NCI-H2227 (cell line): ENCODE measurements around the gene ACSF3.
"Not testable (repeated sequence)": the region's sequence is repeated elsewhere in the genome, so short reads cannot be mapped to it uniquely, and the experiment has no call there.

Experiments used
- DNase-seq: peaks from one replicate; lab custom pipeline; 2025; ENCODE audit not compliant: unreplicated experiment; lab: John Stamatoyannopoulos, UW

ACSF3 gene

DNA sequence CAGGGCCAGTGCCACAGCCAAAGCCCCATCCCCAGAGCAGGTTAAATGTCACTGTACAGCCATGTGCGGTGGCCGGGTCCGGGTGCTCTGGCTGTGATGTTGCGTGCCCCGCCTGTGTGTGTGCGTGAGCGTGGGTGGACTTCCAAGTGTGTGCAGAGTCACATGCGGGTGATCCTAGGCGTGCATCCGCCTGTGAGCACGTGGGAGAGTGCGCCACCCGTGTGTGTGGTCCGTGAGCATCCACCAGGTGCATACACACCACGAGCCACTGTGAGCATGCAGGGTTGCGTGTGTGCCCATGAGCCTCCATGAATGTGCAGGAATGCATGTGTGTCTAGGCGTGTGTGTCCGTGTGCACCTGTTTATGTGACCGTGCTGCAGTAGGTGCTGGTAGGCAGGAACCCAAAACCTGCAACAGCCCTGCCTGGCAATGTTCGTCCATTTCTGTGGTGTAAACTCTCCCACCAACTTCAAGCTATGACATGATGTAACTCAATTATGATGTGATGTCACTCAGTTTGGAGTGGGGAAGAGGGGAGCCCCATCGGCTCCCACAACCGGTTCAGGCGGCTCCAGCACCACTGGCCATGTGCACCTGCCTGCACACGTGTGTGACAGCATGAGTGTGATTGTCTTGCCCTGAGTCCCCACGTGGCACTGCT, 37.6 kb upstream of the ACSF3 start:
- no peak for DNase-seq

DNA sequence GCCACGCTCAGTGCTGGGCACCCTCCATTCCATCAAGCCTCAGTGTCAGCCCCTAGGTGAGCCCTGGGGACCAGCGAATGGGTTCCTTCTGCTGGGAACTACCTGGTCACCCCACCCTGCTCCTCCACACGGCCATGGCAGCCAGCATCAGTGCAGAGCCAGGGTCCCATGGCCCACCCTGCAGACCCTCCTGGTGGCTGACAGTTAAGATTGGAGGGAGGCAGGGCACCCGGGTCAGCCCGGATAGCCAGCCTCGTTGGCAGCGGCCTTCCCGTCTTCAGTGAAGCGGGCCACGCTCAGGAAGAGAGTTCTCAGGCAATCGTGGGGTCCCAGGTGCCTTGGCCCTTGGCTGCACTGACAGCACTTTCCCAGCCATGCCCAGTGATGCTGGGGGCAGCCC, 37.1 kb upstream of the ACSF3 start:
- DNase-seq: no peak

DNA sequence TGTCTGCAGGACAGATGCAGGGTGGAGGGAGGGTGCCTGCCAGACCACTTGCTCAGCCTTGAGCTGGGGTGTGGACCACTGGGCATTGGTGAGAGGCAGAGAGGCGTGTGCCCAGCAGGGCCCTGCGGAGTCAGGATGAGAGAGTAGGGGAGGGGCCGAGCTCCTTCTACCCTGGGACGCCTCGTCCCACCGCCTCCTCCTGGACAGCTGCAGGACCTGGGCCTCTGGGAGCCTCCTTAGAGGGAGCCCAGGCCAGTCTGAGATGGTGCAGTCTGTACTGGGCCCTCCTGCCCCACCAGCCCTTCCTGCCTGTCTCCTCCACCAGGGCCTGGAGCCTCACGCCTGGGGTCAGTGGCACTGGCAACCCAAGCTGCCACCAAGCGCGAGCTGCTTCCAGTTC, 35.9 kb upstream of the ACSF3 start:
- no peak for DNase-seq

DNA sequence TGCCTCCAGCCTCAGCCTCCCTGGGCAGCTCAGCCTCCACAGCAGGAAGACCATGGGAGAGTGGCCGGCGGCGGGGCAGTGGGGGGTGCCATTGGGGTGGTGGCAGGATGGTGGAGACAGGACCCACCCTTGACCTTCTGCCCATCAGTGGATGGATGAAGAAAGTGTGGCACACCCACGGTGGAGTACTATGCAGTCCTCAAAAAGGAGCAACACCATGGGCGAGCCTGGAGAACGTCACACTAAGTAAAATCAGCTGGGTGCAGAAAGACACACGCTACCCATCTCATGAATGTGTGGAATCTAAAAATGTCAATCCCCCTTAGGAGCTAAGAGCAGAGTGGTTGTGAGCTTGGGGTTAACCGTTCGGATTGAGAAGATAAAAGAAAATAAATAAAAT, 34.8 kb upstream of the ACSF3 start:
- no peak for DNase-seq

DNA sequence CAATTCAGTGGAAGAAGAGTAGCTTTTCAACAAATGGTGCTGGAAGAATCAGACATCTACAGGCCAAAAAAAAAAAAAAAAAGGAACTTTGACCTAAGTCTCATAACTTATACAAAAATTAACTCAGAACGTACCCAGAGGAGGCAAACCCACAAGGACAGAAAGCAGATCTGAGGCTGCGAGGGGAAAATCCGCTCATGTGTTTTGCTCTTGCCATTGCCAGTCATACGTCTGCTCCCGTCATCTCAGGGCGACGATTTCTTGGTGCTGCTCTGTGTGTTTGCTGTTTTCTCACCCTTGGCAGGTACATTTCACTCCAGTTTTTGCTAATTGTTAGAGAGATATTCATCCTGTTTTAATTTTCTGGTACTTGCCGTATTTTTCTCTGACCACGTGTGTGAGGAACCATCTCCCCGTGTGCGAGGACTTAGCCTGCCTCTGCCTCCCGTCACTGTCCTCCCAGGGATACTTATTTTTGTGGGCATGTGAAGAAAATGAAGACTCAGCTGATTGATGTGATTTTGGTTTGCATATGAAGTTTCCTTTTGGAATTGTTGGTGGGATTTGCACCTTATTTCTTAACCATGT, 33.4 kb upstream of the ACSF3 start:
- DNase-seq: no peak

DNA sequence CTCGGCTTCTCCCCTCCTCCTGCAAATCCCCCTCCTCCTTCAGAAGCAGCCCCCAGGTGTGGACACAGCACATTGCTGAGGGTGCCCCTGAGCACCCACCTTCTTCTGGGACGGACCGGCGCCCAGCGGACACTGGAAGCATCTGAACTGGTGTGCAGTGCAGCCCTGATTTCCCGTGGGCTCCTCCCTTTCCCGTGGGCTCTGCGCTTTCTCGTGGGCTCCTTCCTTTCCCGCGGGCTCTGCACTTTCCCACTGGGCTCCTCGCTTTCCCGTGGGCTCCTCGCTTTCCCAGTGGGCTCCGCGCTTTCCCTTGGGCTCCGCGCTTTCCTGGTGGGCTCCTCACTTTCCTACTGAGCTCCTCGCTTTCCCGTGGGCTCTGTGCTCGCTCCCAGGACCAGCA, 32.6 kb upstream of the ACSF3 start:
- DNase-seq: no peak

DNA sequence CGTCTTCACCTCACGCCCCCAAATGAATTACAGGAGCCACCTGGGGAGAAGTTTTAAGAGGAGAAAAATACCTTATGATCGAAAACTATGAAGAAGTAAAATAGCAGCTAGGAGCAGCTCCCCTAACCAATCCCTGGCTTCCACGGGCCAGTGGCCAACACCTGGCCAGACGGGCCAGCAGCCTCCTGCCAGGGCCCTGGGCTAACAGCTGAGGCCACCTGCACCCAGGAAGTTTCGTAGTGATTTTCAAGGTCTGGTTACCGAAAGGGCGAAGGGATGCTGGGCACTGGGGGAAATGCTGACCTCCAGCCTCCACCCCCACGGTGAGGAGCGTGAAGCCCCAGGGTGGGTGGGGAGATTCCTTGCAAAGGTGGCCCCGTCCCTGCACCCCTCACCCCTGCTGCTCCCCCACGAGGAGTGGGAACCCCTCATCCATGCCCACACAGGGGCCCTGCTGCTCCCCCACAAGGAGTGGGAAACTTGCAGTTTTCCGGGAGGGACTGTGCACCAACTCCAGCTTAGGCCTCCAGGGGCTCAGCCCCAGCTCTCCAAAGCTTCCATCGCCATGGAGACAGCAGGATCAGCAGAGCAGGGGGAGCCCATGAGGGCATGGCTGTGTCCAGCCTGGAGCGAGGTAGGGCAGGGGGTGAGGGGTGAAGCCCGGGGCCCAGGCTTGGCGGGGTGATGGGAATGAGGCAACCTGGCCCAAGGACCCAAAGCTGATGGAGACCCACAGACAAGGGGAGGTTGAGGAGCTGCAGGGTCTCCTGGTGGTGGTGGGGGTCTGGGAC, 31.9 kb upstream of the ACSF3 start:
- no peak for DNase-seq

DNA sequence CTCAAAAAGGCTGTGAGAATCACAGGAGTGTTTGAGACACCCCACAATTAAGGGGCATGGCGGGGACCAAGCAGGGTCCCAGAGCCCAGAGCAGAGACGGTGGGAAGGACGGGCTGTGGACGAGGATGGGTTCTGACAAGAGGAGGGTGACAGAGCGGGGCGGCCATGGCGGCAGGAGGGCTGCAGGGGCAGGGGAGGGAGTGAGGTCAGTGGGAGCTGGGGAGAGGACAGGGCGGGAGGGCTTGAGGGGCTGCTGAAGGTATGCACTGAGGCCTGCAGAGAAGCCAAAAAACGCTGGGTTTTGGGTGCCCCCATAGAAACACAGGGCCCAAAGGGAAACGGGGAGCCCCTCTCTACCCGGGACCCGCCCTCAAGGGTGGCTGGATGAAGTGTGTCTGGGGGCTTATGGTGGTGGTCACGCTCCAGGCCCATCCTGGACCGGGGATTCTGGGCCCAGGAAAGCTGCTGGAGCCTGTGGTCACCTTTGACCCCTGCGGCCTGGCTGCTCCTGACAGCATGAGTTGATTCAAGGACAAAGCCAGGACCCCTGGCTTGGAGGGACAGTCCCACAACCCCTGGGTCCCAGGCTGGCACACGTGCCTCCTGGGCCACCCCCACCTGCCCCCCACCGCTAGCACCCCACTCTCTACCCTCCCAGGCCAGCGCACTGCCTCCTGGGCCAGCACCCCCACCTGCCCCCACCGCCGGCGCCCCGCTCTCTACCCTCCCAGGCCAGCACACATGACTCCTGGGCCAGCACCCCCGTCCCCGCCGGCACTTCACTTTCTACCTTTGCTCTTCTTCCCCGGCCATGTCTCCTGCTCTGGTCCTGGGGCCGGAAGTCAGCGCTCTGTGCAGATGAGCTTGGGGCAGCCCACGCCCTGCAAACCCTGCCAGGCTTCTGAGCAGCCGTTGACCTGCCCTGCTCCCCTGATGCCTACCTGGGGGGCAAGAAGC, 31.0 kb upstream of the ACSF3 start:
- no peak for DNase-seq

DNA sequence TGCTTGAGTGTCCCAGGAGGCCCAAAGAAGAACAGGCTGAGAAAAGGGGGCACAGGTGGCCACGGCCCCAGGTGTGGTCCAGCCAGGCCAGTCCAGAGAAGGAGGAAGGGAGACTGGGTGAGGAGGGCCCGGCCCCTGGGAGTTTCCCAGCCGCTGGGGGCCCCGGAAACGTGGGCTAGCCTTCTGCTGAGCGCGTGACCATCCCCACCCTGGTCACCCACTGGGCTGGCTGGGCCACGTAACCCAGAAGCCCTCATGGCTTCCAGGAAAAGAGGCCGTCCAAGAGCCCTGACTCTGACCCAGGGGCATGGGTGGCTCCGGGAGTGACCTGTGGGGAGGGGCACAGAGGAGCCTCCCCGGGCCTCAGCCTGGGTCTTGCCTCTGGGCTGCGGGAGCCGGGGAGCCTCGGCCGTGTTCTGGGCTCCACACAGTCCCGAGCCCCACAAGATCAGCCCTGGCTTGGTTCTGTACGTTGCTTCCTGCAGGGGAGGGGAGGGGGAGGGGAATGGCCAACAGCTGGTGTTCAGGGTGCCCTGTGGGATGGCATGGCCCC, 29.8 kb upstream of the ACSF3 start:
- DNase-seq: no peak

DNA sequence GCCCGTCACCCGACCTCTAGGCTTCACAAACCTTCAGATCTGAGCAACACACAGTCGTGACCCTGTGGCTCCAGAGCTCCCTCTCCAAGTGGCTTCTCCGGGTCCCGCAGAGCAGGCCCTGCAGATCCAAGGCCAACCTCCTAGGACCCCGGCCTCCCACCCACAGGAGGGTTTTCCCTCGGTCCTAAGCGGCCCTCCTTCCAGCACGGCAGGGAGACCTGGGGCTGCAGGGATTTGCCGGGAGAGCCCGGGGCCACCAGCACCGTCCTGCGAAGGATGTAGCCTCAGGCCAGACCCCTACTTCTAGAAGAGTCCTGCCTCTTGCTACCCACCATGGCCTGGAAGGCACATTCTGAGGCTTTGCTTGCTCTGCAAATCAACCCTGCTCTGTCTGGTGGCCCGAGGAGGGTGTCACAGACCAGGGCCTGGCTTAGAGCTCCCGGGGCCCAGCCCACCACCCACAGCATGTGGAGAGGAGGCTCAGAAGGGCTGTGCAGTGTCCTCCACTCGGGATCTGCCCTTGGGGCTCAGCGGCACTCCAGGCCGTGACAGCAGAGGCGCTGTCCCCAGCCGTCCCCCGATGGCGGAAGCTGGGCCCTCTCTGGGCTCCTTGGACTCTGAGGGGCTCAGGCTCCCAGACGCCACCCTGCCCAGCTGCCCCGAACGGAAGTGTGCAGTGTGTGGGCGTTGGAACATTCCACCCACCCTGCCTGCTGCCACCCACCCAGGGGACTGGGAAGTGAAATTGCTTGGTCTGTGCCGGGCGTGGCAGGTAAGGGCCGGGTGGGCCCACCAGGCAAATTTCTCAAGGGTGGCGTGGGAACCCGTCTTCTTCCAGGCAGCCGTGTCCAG, 28.8 kb upstream of the ACSF3 start:
- no peak for DNase-seq

DNA sequence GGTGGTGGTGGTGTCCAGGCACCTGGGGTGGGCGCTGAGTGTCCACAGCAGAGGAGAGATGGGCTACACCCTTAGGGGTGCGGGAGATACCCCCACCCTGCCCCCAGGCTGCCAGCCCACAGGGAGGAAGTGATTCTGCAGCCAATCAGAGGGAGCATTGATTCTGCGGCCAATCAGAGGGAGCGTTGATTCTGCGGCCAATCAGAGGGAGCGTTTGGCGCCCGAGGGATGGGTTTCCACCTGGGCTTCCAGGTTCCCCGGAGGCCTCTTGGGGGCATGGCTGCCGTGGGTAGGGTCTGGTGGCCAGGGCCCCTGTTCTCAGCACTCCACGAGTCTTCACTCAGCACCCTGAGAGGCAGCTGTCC, 28.2 kb upstream of the ACSF3 start:
- no peak for DNase-seq

DNA sequence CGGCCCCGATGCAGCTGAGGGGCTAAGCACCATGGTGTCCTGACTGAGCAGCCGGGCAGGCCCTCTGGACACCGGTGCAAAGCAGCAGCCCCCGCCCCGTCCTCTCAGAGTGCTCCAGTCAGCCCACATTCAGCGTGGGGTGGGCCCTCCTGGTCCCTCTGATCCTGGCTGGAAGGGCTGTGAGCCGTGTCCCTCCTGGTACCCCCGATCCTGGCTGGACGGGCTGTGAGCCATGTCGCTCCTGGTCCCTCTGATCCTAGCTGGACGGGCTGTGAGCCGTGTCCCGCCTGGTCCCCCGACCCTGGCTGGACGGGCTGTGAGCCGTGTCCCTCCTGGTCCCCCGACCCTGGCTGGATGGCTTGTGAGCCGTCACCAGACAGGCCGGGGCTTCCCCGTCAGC, 26.9 kb upstream of the ACSF3 start:
- DNase-seq: no peak

DNA sequence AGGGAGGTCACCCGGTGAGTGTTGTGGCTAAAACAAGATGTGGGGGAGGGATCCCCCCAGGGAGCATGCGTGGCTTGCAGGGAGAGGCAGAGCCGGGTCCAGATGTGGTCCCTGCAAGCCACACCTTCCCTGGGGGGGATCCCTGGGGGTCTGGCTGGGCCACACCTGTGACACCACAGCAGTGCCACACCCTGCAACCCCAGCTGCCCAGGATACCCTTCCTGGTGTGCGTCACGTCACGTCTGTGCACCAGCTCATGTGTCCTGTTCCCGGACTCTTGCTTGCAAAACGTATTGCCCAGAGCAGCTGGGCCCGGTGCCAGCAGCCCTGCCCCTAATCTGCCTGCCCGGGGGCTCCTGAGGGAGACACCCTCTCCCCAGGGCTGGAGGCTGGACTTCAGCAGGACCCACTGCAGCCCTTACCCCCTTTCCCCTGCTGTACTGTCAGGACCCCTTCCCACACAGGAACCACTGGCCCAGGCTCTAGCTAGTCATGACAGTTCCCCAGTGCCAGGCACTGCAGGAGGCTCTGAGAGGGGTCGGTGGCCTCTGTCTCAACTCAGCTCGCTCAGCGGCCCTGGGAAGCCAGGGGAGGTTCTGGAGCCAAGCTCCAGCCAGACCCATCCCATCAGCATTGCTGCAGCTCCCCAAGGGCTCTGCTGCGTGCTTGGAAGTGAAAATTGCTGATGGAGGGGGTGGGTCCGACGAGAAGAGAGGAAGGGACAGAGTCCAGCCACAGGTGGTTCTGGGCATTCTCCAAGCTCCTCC, 25.8 kb upstream of the ACSF3 start:
- no peak for DNase-seq

DNA sequence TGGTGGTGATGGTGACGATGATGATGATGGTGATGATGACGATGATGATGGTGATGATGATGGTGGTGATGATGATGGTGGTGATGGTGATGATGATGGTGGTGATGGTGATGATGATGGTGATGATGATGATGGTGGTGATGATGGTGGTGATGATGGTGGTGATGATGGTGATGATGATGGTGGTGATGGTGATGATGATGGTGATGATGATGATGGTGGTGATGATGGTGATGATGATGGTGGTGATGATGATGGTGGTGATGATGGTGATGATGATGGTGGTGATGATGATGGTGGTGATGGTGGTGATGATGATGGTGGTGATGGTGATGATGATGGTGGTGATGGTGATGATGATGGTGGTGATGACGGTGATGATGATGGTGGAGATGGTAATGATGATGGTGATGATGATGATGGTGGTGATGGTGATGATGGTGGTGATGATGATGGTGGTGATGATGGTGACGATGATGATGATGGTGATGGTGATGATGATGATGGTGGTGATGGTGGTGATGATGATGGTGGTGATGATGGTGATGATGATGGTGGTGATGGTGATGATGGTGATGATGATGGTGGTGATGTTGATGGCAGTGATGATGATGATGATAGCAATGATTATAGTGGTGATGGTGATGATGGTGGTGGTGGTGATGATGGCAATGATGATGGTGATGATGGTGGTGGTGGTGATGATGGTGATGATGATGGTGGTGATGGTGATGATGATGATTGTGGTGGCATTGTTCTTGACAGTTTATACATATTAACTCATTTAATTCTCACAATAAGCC, 24.6 kb upstream of the ACSF3 start:
- not testable (repeated sequence) for DNase-seq

DNA sequence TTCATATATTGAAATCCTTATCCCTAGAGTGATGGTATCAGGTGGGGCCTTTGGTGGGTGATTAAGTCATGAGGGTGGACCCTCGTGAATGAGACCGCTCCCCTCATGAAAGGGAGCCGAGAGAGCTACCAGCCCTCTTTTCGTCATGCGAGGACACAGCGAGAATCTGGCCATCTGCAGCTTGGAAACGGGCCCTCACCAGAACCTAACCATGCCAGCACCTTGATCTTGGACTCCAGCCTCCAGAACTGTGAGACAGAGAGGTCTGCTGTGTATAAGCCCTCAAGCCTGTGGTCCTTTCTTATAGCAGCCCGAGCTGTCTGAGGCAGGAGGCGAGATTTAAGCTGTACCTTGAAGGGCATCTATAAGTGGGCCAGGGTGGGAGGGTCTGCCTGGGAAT, 23.7 kb upstream of the ACSF3 start:
- no peak for DNase-seq

DNA sequence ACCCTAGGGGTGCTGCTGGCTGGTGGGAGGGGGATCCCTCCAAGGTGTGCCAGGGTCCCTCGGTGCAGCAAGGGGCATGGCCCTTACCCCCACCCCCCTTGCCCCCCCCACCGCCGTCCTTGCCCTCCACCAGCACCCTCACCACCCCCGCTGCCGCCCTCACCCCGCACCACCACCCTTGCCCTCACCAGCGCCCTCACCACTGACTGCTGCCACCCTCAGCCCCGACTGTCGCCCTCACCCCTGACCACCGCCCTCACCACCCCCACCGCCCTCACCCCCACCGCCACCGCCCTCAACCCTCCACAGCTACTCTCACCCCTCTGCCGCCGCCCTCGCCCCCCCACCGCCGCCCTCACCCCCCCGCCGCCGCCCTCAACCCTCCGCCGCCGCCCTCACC, 23.1 kb upstream of the ACSF3 start:
- DNase-seq: no peak

DNA sequence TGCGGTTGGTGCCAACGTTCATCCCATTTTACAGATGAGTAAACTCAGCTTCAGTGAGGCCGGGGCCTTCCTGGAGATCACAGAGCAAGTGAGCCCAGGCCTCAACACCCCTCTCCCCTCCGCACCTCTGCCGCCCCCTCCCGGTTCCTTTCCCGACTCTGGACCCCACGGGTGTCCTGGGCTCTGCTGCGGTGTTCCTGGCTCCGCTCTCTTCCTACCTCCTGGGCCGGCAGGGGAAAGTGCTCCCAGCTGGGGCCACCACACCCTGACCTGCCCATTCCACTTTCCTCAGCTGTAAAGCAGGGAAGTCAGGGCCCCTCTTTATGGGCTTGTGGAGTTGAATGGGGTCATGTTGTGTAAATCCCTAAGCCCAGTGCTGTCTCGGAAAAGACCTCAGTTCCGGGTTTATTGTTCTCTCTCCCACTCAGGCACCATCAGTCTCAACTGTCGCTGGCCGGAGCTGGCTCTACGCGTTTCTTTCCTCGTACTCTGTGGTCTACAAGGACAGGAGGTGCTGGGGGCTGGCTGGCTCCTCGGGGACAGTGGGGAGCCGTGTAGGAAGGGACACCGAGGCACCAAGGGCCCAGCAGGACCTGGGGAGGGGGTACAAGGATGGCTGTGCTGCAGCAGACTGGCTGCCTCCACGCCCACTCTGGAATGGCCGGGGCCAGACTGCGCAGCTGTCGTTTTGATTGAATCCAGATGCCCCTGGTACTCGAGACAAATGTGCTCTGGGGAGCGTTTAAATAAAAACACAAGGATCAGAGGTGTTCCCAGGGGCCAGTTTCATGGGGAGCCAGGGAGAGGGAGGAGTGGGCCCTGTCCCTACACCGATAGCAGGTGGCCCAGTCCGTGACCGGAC, 21.7 kb upstream of the ACSF3 start:
- DNase-seq: peak; percentile 75
